OCI-LY7 (cell line): ENCODE results near the gene GNG7.

ENCODE experiments used
- CTCF ChIP-seq: fragments of 200-600 bp; sonication (generic); conservative IDR thresholded peaks from 2 replicates; pipeline ENCODE4 v1.5.1; 2014; ENCODE audit warnings: mild to moderate bottlenecking, antibody characterized with exemption, low read length, moderate library complexity, mixed read lengths
- EZH2phosphoT487 ChIP-seq: fragments of 200-600 bp; sonication (generic); IDR thresholded peaks from 2 replicates; pipeline ENCODE4 v1.6.1; 2018; ENCODE audit warnings: low read depth, borderline replicate concordance, mild to moderate bottlenecking, mixed run types, antibody characterized with exemption, low read length, moderate library complexity, mixed read lengths

GRCh38 chr19:2607712-2608601 lies 94.5 kb downstream of the GNG7 start:
- TF ChIP-seq CTCF (no peak), EZH2phosphoT487 (no peak)
